A673 (cell line): ENCODE data around the gene GMPR. TPM values are rescaled to one million over a fixed set of nuclear protein-coding genes. Genes with fewer than 3 reads are reported as not detected.

Experiments used
- BruUV-seq: library from RNA; stranded (reverse); fragments of 400-500 nt; replicated peaks from 2 replicates; lab custom pipeline; 2021; lab: Mats Ljungman, UMichigan
- CTCF ChIA-PET: fragments of 300-600 bp; sonication (Branson Sonifier 250); formaldehyde crosslinking; loops from one replicate; lab custom pipeline; 2022; ENCODE audit warnings: antibody characterized with exemption; lab: Charles Lee
- POLR2A ChIA-PET: fragments of 300-600 bp; sonication (Branson Sonifier 250); formaldehyde crosslinking; loops from one replicate; lab custom pipeline; 2022; ENCODE audit warnings: antibody characterized with exemption; ENCODE audit not compliant: low non-redundant PET; lab: Charles Lee
- DNase-seq: peaks from one replicate; pipeline ENCODE4 v3.0.0-alpha.2; 2015; ENCODE audit warnings: low spot score
- H3K27ac ChIP-seq: fragments of 200-600 bp; sonication (generic); 2 replicates; pipeline ENCODE4 v1.5.1; 2016; ENCODE audit warnings: mixed run types, low read depth, mild to moderate bottlenecking, mixed read lengths, antibody characterized with exemption, low read length; ENCODE audit not compliant: poor library complexity, severe bottlenecking
- H3K27me3 ChIP-seq: fragments of 200-600 bp; sonication (generic); replicated peaks from 2 replicates; pipeline ENCODE4 v1.6.1; 2017; ENCODE audit warnings: mixed run types, low read depth, mild to moderate bottlenecking, mixed read lengths, antibody characterized with exemption, low read length; ENCODE audit not compliant: insufficient read depth, poor library complexity
- H3K36me3 ChIP-seq: fragments of 200-600 bp; sonication (generic); 2 replicates; pipeline ENCODE4 v1.6.1; 2016; ENCODE audit warnings: mixed run types, mild to moderate bottlenecking, mixed read lengths, antibody characterized with exemption, low read length; ENCODE audit not compliant: insufficient read depth, poor library complexity, severe bottlenecking
- H3K4me1 ChIP-seq: fragments of 200-600 bp; sonication (generic); 2 replicates; pipeline ENCODE4 v1.6.1; 2017; ENCODE audit warnings: mixed run types, mild to moderate bottlenecking, mixed read lengths, antibody characterized with exemption, low read length; ENCODE audit not compliant: insufficient read depth, poor library complexity, severe bottlenecking
- H3K4me3 ChIP-seq: fragments of 200-600 bp; sonication (generic); 2 replicates; pipeline ENCODE4 v1.5.1; 2016; ENCODE audit warnings: low read depth, mixed run types, mild to moderate bottlenecking, mixed read lengths, low read length; ENCODE audit not compliant: poor library complexity, severe bottlenecking
- H3K9me3 ChIP-seq: fragments of 200-600 bp; sonication (generic); 2 replicates; pipeline ENCODE4 v1.6.1; 2016; ENCODE audit warnings: mixed run types, low read depth, mild to moderate bottlenecking, mixed read lengths, antibody characterized with exemption, low read length; ENCODE audit not compliant: poor library complexity, severe bottlenecking
- EZH2 ChIP-seq: fragments of 200-600 bp; sonication (generic); IDR thresholded peaks from 2 replicates; pipeline ENCODE4 v1.6.1; 2017; ENCODE audit warnings: borderline replicate concordance, low read depth, mild to moderate bottlenecking, mixed read lengths, antibody characterized with exemption, low read length; ENCODE audit not compliant: poor library complexity, severe bottlenecking
- intact Hi-C: fragments of 100-400 bp; cut with micrococcal nuclease; formaldehyde crosslinking; loops from one replicate; pipeline ENCODE4 v1.10.0; 2022; ENCODE audit not compliant: unreplicated experiment
- total RNA-seq: library from RNA; stranded (reverse); gene quantifications from 2 replicates; pipeline ENCODE4 v1.2.3, GENCODE V29; 2021
- TF ChIP-seq, protein P1 (sequence below): fragments of 300-800, 200-600 bp; sonication (generic); conservative IDR thresholded peaks from 2 replicates; pipeline ENCODE4 v1.5.1; 2017; ENCODE audit warnings: low read depth, mild to moderate bottlenecking, antibody characterized with exemption, low read length, moderate library complexity, mixed read lengths

GMPR gene
- total RNA-seq, 1 experiment from 2014 or later, result 0.32 TPM

DNA sequence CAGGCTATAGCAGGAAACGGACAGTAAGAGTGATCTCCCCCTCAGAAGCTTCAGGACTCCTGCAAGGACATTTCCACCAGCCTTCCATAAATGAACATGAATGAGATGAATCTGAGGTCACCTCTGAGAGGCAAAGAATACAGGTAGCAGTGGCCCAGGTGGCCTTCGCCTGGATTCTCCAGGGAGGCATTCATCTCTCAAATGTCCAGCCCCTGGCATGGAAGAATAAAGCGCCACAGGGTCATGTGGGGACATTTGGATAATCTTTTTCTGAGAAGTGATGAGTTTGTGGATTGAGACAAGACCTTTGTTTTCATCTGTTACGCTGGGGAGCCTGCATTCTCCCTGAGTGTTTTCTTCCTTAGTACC is 2.9 kb downstream of the GMPR start:
- DNase-seq, result no peak
- no TSS peak for BruUV-seq
- no peaks in the 10 kb centered on the region for H3K36me3 ChIP-seq
- CTCF ChIA-PET, result no interaction called here
- H3K4me1 ChIP-seq, result peaks cover 11% of the 10 kb centered on the region
- H3K27ac ChIP-seq, result no peak overlapping the region
- H3K27me3 ChIP-seq, result no peaks in the 10 kb centered on the region
- no peak overlapping the region for H3K4me3 ChIP-seq
- intact Hi-C loops, result no loop called here
- H3K9me3 ChIP-seq, result no peaks in the 10 kb centered on the region
- TF ChIP-seq EZH2, result no peak
- TF ChIP-seq, protein P1, sequence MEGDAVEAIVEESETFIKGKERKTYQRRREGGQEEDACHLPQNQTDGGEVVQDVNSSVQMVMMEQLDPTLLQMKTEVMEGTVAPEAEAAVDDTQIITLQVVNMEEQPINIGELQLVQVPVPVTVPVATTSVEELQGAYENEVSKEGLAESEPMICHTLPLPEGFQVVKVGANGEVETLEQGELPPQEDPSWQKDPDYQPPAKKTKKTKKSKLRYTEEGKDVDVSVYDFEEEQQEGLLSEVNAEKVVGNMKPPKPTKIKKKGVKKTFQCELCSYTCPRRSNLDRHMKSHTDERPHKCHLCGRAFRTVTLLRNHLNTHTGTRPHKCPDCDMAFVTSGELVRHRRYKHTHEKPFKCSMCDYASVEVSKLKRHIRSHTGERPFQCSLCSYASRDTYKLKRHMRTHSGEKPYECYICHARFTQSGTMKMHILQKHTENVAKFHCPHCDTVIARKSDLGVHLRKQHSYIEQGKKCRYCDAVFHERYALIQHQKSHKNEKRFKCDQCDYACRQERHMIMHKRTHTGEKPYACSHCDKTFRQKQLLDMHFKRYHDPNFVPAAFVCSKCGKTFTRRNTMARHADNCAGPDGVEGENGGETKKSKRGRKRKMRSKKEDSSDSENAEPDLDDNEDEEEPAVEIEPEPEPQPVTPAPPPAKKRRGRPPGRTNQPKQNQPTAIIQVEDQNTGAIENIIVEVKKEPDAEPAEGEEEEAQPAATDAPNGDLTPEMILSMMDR, result no peak
- POLR2A ChIA-PET, result no interaction called here

DNA sequence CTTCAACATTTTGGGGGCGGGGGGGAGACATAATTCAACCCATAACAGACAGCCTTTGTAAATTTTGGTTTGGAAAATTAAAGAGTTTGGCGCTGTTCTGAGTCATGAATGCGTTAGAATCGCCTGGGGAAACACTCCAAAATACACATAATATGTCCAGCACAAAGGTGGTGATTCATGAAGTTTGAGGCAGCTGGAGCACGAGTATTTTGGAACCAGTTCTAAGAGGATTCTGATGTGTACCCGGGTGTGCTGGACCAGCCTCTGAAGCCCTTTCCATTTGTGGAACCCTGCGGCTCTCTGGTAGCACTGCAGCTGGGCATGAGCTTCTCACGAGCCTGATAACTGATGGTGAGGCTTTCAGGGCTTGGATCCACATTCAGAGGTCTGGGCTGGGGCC is 4.7 kb downstream of the GMPR start:
- TF ChIP-seq EZH2, result no peak
- TF ChIP-seq, protein P1, result no peak
- no peak for DNase-seq
- Histone ChIP-seq H3K9me3 (no peaks in the 10 kb centered on the region), H3K4me3 (no peak overlapping the region), H3K27me3 (no peaks in the 10 kb centered on the region), H3K27ac (no peak overlapping the region), H3K36me3 (no peaks in the 10 kb centered on the region), H3K4me1 (no peaks in the 10 kb centered on the region)
- CTCF ChIA-PET, result no interaction called here
- no TSS peak for BruUV-seq
- POLR2A ChIA-PET, result no interaction called here
- intact Hi-C loops, result no loop called here

DNA sequence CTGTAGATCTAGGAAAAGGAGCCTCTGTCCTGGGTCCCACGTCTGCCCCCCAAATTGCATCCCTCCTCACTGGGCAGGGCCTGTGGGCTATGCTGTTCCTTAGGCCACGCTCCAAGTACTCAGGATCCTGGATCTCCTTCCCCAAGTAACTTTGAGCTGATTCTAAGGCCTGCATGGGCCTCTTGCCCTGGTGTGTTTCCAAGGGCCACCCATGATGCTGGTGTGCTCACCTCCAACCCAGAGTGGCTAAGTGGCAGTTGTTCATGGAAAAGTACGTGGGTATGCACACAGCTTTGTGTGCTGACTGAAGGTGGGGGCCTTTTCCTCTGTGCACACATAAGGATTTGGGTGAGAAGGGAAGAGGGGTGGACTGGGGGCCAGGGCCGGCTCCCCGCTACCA is 5.3 kb downstream of the GMPR start:
- Histone ChIP-seq H3K36me3 (no peaks in the 10 kb centered on the region), H3K27ac (no peak overlapping the region), H3K4me3 (no peak overlapping the region), H3K9me3 (no peaks in the 10 kb centered on the region), H3K27me3 (no peaks in the 10 kb centered on the region), H3K4me1 (no peaks in the 10 kb centered on the region)
- no peak for DNase-seq
- ChIA-PET POLR2A (no interaction called here), CTCF (no interaction called here)
- TF ChIP-seq EZH2, result no peak
- intact Hi-C loops, result no loop called here
- no TSS peak for BruUV-seq

- no peak for TF ChIP-seq EZH2
- TF ChIP-seq, protein P1, result no peak
- Histone ChIP-seq H3K27ac (no peak overlapping the region), H3K9me3 (no peaks in the 10 kb centered on the region), H3K4me3 (no peak overlapping the region), H3K36me3 (no peaks in the 10 kb centered on the region), H3K27me3 (no peaks in the 10 kb centered on the region), H3K4me1 (no peaks in the 10 kb centered on the region)
- CTCF ChIA-PET, result no interaction called here
- no peak for DNase-seq
- BruUV-seq, result no TSS peak
- POLR2A ChIA-PET, result interaction anchor here (0.7 kb wide), 1 partner anchor 531 kb away, joined by 9 read pairs; no protein-coding TSS in a partner anchor
- intact Hi-C loops, result no loop called here
Observed at GRCh38 chr6:16244446-16244845, 6.1 kb downstream of the GMPR start.
